ENCODE measurements around the gene STUB1. TPM values are rescaled to one million over a fixed set of nuclear protein-coding genes. Genes with fewer than 3 reads are reported as not detected.

The STUB1 gene
- total and polyA plus RNA-seq, 4 donors = 32.4 to 74.4 (median 50.2) TPM

- TF ChIP-seq, protein P1, sequence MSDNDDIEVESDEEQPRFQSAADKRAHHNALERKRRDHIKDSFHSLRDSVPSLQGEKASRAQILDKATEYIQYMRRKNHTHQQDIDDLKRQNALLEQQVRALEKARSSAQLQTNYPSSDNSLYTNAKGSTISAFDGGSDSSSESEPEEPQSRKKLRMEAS (IDR thresholded peaks at IDR 0.05) = no peak
- no peak for TF ChIP-seq JUND (IDR thresholded peaks at IDR 0.05)
- no peak for TF ChIP-seq HNF4A (conservative IDR thresholded peaks at IDR 0.05)
These were observed 30.6 kb upstream of the STUB1 start (continued) for GRCh38 chr16:649631-650030.

DNA sequence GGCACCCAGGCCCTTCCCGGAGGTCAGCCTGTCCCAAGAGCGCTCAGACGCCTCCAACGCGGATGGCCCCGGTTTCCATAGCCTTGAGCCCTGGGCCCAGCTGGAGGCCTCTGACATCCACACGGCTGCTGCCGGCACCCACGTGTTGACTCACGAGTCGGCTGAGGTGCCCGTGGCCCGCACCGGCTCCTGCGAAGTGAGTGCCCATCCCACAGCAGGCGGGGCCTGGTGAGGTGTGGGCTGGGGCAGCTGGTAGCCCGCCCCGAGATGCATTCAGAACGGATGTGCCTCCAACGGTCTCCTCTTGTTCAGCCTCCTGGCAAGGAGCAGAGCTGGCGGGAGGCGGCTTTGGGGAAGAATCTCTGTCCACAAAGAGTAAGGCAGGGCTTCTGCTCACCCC, 28.4 kb upstream of the STUB1 start:
- Histone ChIP-seq H3K36me3 (ENCODE audit: control insufficient read depth in 4 of 4, insufficient read depth in 3 of 4, low read depth in 1 of 4, low read length in 3 of 4) (peaks cover 0 to 5% (median 1%) of the 10 kb centered on the region in 4 donors), H3K4me3 (ENCODE audit: low read depth in 1 of 3, low read length in 3 of 3) (no peak overlapping the region), H3K9me3 (ENCODE audit: control insufficient read depth in 4 of 4, low read length in 3 of 4) (no peaks in the 10 kb centered on the region), H3K9ac (ENCODE audit: low read depth in 1 of 2, low read length in 2 of 2) (no peak overlapping the region), H3K27me3 (ENCODE audit: control insufficient read depth in 4 of 4, insufficient read depth in 4 of 4, low read length in 3 of 4) (no peaks in the 10 kb centered on the region), H3K27ac (ENCODE audit: low read depth in 1 of 2, low read length in 2 of 2) (no peak overlapping the region), H3K4me1 (ENCODE audit: control insufficient read depth in 4 of 4, insufficient read depth in 4 of 4, low read length in 3 of 4) (peaks cover 0 to 35% (median 21%) of the 10 kb centered on the region in 4 donors)
- TF ChIP-seq RXRA (IDR thresholded peaks at IDR 0.05) = no peak
- TF ChIP-seq EGR1 (IDR thresholded peaks at IDR 0.05; ENCODE audit: low read depth in 2 of 2) = no peak
- no peak for TF ChIP-seq SP1 (IDR thresholded peaks at IDR 0.05)
- TF ChIP-seq RAD21 (IDR thresholded peaks at IDR 0.05) = no peak
- TF ChIP-seq, protein P2, sequence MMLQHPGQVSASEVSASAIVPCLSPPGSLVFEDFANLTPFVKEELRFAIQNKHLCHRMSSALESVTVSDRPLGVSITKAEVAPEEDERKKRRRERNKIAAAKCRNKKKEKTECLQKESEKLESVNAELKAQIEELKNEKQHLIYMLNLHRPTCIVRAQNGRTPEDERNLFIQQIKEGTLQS (IDR thresholded peaks at IDR 0.05) = no peak
- TF ChIP-seq FOXA1 (IDR thresholded peaks at IDR 0.05) = no peak
- no peak for TF ChIP-seq REST (IDR thresholded peaks at IDR 0.05)
- no peak for TF ChIP-seq TAF1 (conservative IDR thresholded peaks at IDR 0.05)
- TF ChIP-seq GABPA (IDR thresholded peaks at IDR 0.05 in 1 of 2, conservative IDR thresholded peaks at IDR 0.05 in 1 of 2) = no peak
- no peak for TF ChIP-seq HNF4A (conservative IDR thresholded peaks at IDR 0.05)
- no peak for TF ChIP-seq CTCF (IDR thresholded peaks at IDR 0.05; ENCODE audit: low read depth, low read length, missing input control)
- no peak for TF ChIP-seq FOXA2 (IDR thresholded peaks at IDR 0.05)
- TF ChIP-seq NR2F2 (IDR thresholded peaks at IDR 0.05) = no peak
- TF ChIP-seq JUND (IDR thresholded peaks at IDR 0.05) = no peak
- TF ChIP-seq HNF4G (IDR thresholded peaks at IDR 0.05) = no peak
- no peak for TF ChIP-seq ZBTB33 (IDR thresholded peaks at IDR 0.05)
- TF ChIP-seq, protein P1 (IDR thresholded peaks at IDR 0.05) = no peak
- TF ChIP-seq YY1 (IDR thresholded peaks at IDR 0.05) = no peak
- WGBS = 97% methylated on average over 22 of the region's 22 CpGs
- no peak for DNase-seq (ENCODE audit: low spot score)

Data from liver (tissue), 9 donors.